HEK293 (cell line): ENCODE measurements around the gene UGGT2.

Source experiments
- CTCF ChIA-PET: fragments of 350-600 bp; formaldehyde crosslinking; extraction: SDS; loops from one replicate; lab custom pipeline; 2021; ENCODE audit warnings: antibody characterized with exemption; lab: Yijun Ruan, JAX
- POLR2A ChIA-PET: fragments of 300-600 bp; formaldehyde crosslinking; extraction: SDS; loops from one replicate; lab custom pipeline; 2020; ENCODE audit warnings: antibody characterized with exemption, inconsistent platforms; lab: Yijun Ruan, JAX
- H3K27ac ChIP-seq: fragments of 200-500 bp; sonication (Bioruptor generic); 2 replicates; pipeline ENCODE4 v1.5.1; 2014; ENCODE audit warnings: low read depth, low read length, control low read depth, inconsistent platforms; ENCODE audit errors: extremely low read depth
- H3K36me3 ChIP-seq, 2 experiments: fragments of 200-500 bp in 1 of 2; sonication (Bioruptor generic) in 1 of 2; 1 replicate in 1 of 2; 2 replicates in 1 of 2; pipeline ENCODE4 v1.5.1; 2014 to 2017; ENCODE audit warnings: inconsistent platforms in 2 of 2, low read length in 2 of 2; ENCODE audit not compliant: control insufficient read depth in 2 of 2, insufficient read depth in 1 of 2
- H3K4me1 ChIP-seq: fragments of 200-500 bp; sonication (Bioruptor generic); 2 replicates; pipeline ENCODE4 v1.5.1; 2014; ENCODE audit warnings: mild to moderate bottlenecking, low read length, inconsistent platforms; ENCODE audit not compliant: control insufficient read depth, insufficient read depth
- H3K4me3 ChIP-seq: 2 replicates; pipeline ENCODE4 v1.5.1; 2011; ENCODE audit warnings: low read depth, mild to moderate bottlenecking, control low read depth, low read length, moderate library complexity
- H3K9me3 ChIP-seq: fragments of 200-500 bp; sonication (Bioruptor generic); 2 replicates; pipeline ENCODE4 v1.5.1; 2014; ENCODE audit warnings: low read depth, low read length, inconsistent platforms; ENCODE audit not compliant: control insufficient read depth, insufficient read depth
- GLIS1 ChIP-seq: fragments of 450-650 bp; formaldehyde crosslinking; IDR thresholded peaks from 2 replicates; pipeline ENCODE4 v1.5.1; 2016; ENCODE audit warnings: missing biosample characterization, missing genetic modification characterization
- KLF1 ChIP-seq: fragments of 450-650 bp; formaldehyde crosslinking; IDR thresholded peaks from 2 replicates; pipeline ENCODE4 v1.5.1; 2016; ENCODE audit warnings: missing biosample characterization, missing genetic modification characterization
- PRDM1 ChIP-seq: fragments of 450-650 bp; formaldehyde crosslinking; IDR thresholded peaks from 2 replicates; pipeline ENCODE4; 2016; ENCODE audit warnings: missing biosample characterization, missing genetic modification characterization
- SETDB1 ChIP-seq: IDR thresholded peaks from one replicate; pipeline ENCODE4 v1.6.1; 2017; ENCODE audit warnings: mild to moderate bottlenecking, low read length, moderate library complexity, mixed read lengths; ENCODE audit not compliant: insufficient read length
- TCF7L2 ChIP-seq: IDR thresholded peaks from 2 replicates; pipeline ENCODE4 v1.6.1; 2011; ENCODE audit warnings: low read depth, mild to moderate bottlenecking, inconsistent platforms, low read length, moderate library complexity, borderline replicate concordance
- ZIC2 ChIP-seq: fragments of 450-650 bp; formaldehyde crosslinking; IDR thresholded peaks from 2 replicates; pipeline ENCODE4 v1.5.1; 2016; ENCODE audit warnings: missing biosample characterization, missing genetic modification characterization
- ZNF112 ChIP-seq: fragments of 450-650 bp; formaldehyde crosslinking; IDR thresholded peaks from 2 replicates; pipeline ENCODE4 v1.5.0; 2017; ENCODE audit warnings: missing biosample characterization, missing genetic modification characterization
- ZNF114 ChIP-seq: fragments of 450-650 bp; formaldehyde crosslinking; IDR thresholded peaks from 2 replicates; pipeline ENCODE4 v1.5.0; 2017; ENCODE audit warnings: missing biosample characterization, missing genetic modification characterization
- ZNF132 ChIP-seq: fragments of 450-650 bp; formaldehyde crosslinking; IDR thresholded peaks from 2 replicates; pipeline ENCODE4 v1.5.1; 2017; ENCODE audit warnings: missing biosample characterization, missing genetic modification characterization, borderline replicate concordance
- ZNF157 ChIP-seq: fragments of 450-650 bp; formaldehyde crosslinking; IDR thresholded peaks from 2 replicates; pipeline ENCODE4 v1.5.1; 2016; ENCODE audit warnings: missing biosample characterization, missing genetic modification characterization
- ZNF211 ChIP-seq: fragments of 450-650 bp; formaldehyde crosslinking; IDR thresholded peaks from 2 replicates; pipeline ENCODE4 v1.5.1; 2016; ENCODE audit warnings: low read depth, missing biosample characterization, missing genetic modification characterization
- ZNF214 ChIP-seq: fragments of 450-650 bp; formaldehyde crosslinking; IDR thresholded peaks from 2 replicates; pipeline ENCODE4 v1.5.1; 2017; ENCODE audit warnings: missing biosample characterization, mild to moderate bottlenecking, missing genetic modification characterization, borderline replicate concordance
- ZNF221 ChIP-seq: fragments of 450-650 bp; formaldehyde crosslinking; IDR thresholded peaks from 2 replicates; pipeline ENCODE4 v1.5.1; 2017; ENCODE audit warnings: missing biosample characterization, missing genetic modification characterization, borderline replicate concordance
- ZNF280D ChIP-seq: fragments of 450-650 bp; formaldehyde crosslinking; IDR thresholded peaks from 2 replicates; pipeline ENCODE4 v1.5.1; 2016; ENCODE audit warnings: missing biosample characterization, missing genetic modification characterization
- ZNF354C ChIP-seq: fragments of 450-650 bp; formaldehyde crosslinking; IDR thresholded peaks from 2 replicates; pipeline ENCODE4 v1.5.1; 2016; ENCODE audit warnings: missing biosample characterization, missing genetic modification characterization, low read depth, borderline replicate concordance
- ZNF362 ChIP-seq: fragments of 450-650 bp; formaldehyde crosslinking; IDR thresholded peaks from 2 replicates; pipeline ENCODE4 v1.5.1; 2016; ENCODE audit warnings: missing biosample characterization, missing genetic modification characterization
- ZNF366 ChIP-seq: fragments of 450-650 bp; formaldehyde crosslinking; conservative IDR thresholded peaks from 2 replicates; pipeline ENCODE4 v1.5.1; 2016; ENCODE audit warnings: missing biosample characterization, missing genetic modification characterization
- ZNF521 ChIP-seq: fragments of 450-650 bp; formaldehyde crosslinking; IDR thresholded peaks from 2 replicates; pipeline ENCODE4 v1.5.1; 2017; ENCODE audit warnings: missing biosample characterization, mild to moderate bottlenecking, missing genetic modification characterization
- ZNF560 ChIP-seq: fragments of 450-650 bp; formaldehyde crosslinking; IDR thresholded peaks from 2 replicates; pipeline ENCODE4 v1.5.1; 2017; ENCODE audit warnings: missing biosample characterization, missing genetic modification characterization, borderline replicate concordance
- ZNF645 ChIP-seq: fragments of 450-650 bp; formaldehyde crosslinking; IDR thresholded peaks from 2 replicates; pipeline ENCODE4; 2016; ENCODE audit warnings: missing biosample characterization, missing genetic modification characterization
- ZNF777 ChIP-seq: fragments of 450-650 bp; formaldehyde crosslinking; IDR thresholded peaks from 2 replicates; pipeline ENCODE4 v1.5.1; 2017; ENCODE audit warnings: missing biosample characterization, missing genetic modification characterization, borderline replicate concordance
- ZSCAN4 ChIP-seq: fragments of 450-650 bp; formaldehyde crosslinking; IDR thresholded peaks from 2 replicates; pipeline ENCODE4 v1.5.1; 2017; ENCODE audit warnings: missing biosample characterization, missing genetic modification characterization

Gene UGGT2

DNA sequence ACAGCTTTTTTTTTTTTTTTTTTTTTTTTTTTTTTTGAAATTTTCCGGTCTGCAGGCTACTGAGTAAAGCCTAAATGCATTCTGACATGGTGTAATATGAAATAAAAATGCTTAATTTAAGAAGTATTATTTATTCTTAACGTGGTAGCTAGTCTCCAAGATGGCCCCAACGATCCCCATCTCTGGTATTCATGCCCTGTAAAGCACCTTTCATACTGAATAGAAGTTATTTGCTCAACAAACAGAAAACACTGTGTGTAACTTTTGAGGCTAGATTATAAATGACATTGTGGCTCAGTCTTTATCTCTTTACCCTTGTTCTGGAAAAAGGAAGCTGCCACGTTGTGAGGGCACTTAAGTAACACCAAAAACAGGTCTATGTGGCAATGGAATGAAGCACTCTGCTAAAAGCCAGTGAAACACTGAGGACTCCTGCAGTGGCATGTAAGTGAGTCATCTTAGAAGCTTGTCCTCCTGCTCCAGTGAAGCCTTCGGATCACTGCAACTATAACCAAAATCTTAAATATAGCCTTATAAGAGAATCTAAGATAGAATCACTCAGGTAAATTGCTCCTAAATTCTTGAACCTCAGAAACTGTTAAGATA is 128.7 kb downstream of the UGGT2 start:
- Histone ChIP-seq H3K4me3 (no peak overlapping the region), H3K27ac (no peak overlapping the region), H3K4me1 (peaks cover 5% of the 10 kb centered on the region; the same call in 1 of the 2 replicates), H3K36me3 (no peaks in the 10 kb centered on the region; a peak in 2 of 3 replicates), H3K9me3 (no peaks in the 10 kb centered on the region)
- TF ChIP-seq ZNF112 (tag by site-specific recombination) (no peak), ZNF645 (tag by site-specific recombination) (no peak), ZNF221 (tag by site-specific recombination) (no peak), KLF1 (tag by site-specific recombination) (no peak), SETDB1 (no peak), ZNF362 (no peak), GLIS1 (tag by site-specific recombination) (no peak)
- ChIA-PET CTCF (interaction anchor here (0.8 kb wide), 1 partner anchor 14 kb away, joined by 4 read pairs; no protein-coding TSS in a partner anchor), POLR2A (no interaction called here)

DNA sequence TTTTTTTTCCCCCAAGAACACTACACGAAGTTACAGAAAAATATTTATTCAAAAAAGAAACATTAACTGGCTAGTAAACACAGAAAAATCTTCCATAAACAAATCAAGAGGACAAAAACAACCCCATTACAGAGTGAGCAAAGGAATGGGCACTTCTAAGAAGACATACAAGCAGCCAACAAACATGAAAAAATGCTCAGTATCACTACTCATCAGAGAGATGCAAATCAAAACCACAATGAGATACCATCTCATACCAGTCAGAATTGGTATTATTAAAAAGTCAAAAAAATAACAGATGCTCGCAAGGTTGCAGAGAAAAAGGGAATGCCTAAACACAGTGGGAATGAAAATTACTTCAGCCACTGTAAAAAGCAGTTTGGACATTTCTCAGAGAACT is 131.7 kb downstream of the UGGT2 start:
- POLR2A ChIA-PET: no interaction called here
- TF ChIP-seq PRDM1 (tag by site-specific recombination) (no peak), ZNF114 (tag by site-specific recombination) (no peak), TCF7L2 (no peak), ZNF777 (tag by site-specific recombination) (no peak), ZNF521 (no peak), ZNF132 (tag by site-specific recombination) (no peak), ZNF280D (tag by site-specific recombination) (no peak), ZNF366 (tag by site-specific recombination) (no peak), ZSCAN4 (tag by site-specific recombination) (no peak), ZNF214 (no peak), ZNF354C (tag by site-specific recombination) (no peak), ZNF211 (no peak), ZNF560 (tag by site-specific recombination) (no peak), ZIC2 (no peak), ZNF157 (tag by site-specific recombination) (no peak)
- TF ChIP-seq, all 188 proteins: peak for 0
- peaks cover 5% of the 10 kb centered on the region; the same call in 1 of the 2 replicates for H3K4me1 ChIP-seq
- no peak overlapping the region for H3K4me3 ChIP-seq
- H3K36me3 ChIP-seq: no peaks in the 10 kb centered on the region; a peak in 2 of 3 replicates
- H3K9me3 ChIP-seq: no peaks in the 10 kb centered on the region
- CTCF ChIA-PET: no interaction called here
- H3K27ac ChIP-seq: no peak overlapping the region
